Measurements from ENCODE around the gene FGF9.

GRCh38 chr13:21710163-21710562 is 39.3 kb downstream of the FGF9 start:
- TF ChIP-seq CTCF (IDR thresholded peaks at IDR 0.05) = no peak
- TF ChIP-seq POLR2A (IDR thresholded peaks at IDR 0.05) = no peak
- no peak for TF ChIP-seq POLR2AphosphoS5 (IDR thresholded peaks at IDR 0.05)
- TF ChIP-seq EP300 (IDR thresholded peaks at IDR 0.05) = no peak
